ENCODE measurements around the gene COL8A1.

- TF ChIP-seq CTCF (IDR thresholded peaks at IDR 0.05; ENCODE audit: insufficient read depth, low read length, poor library complexity, severe bottlenecking) (no peak), EZH2phosphoT487 (conservative IDR thresholded peaks at IDR 0.05; ENCODE audit: low read length) (no peak)
Observed at GRCh38 chr3:99626417-99626788, 12.0 kb upstream of the COL8A1 start.

Data from SU-DHL-6 (cell line).